ENCODE data around the gene KRT12. TPM values are rescaled to one million over a fixed set of nuclear protein-coding genes. Genes with fewer than 3 reads are reported as not detected.

Gene KRT12
- total and polyA plus RNA-seq, 5 donors = not detected

DNA sequence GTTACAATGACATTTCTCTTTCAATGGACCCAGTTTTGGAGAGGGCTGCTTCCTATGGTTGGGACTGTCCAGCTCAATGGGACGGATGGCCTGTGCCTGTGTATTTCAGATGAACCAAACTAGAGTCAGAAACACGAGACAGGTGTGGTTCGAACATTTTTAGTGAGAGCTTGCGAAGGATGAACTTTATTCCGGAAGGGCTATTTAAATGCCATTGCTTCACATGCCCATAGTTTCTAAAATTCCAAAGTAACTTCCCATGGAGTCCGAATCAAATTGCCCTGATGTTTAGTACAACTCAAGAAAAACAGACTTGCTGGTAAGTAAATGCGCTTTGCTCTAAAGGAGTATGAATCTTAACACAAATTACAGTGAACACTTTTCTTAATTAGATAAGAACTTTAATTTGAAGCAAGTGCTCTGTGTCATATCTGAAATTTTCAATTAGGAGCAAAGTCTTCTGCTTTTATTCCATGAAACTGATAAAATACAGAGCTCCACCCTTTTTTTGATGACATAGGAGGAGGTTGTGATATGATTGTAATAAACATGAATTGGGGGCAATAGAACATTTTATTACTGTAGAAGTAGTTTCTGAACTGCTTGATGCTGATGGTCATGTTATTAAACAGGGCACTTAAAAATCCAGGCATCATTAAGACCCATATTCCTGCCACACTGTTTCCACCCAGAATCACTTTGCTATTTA lies 16.8 kb upstream of the KRT12 start:
- no peak for DNase-seq
- intact Hi-C loops (cut with DNase I) = no loop called here
- H3K4me1 ChIP-seq (ENCODE audit: control insufficient read depth, insufficient read depth, low read length) = no peaks in the 10 kb centered on the region
- H3K27me3 ChIP-seq (ENCODE audit: control insufficient read depth, insufficient read depth) = no peaks in the 10 kb centered on the region
- no peak overlapping the region for H3K27ac ChIP-seq (ENCODE audit: low read length)
- H3K9me3 ChIP-seq (ENCODE audit: control insufficient read depth, low read length) = no peaks in the 10 kb centered on the region
- H3K4me3 ChIP-seq (ENCODE audit: low read length) = no peak overlapping the region
- 92% methylated on average over 7 of the region's 7 CpGs for WGBS
- ATAC-seq = no peak

DNA sequence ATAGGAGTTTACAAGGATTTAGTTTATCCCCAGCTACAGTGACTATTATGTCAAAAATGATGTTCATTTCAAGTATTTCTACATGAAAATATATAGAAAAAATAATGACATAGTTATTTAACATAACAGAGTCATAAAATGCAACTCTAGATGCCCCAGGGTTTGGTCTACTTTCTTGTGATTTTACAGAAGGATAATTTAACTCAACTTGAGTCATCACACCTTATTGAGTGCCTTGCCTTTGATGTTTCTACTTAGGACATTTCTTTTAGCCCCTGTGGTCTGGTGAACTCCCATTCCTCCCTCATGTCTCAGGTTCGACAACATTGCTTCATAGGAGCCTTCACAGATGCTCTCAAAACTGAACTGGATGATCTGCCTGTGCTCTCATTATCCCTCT lies 16.0 kb upstream of the KRT12 start:
- no peak overlapping the region for H3K4me3 ChIP-seq (ENCODE audit: low read length)
- no peaks in the 10 kb centered on the region for H3K27me3 ChIP-seq (ENCODE audit: control insufficient read depth, insufficient read depth)
- ATAC-seq (no peak), DNase-seq (no peak)
- H3K4me1 ChIP-seq (ENCODE audit: control insufficient read depth, insufficient read depth, low read length) = no peaks in the 10 kb centered on the region
- H3K27ac ChIP-seq (ENCODE audit: low read length) = no peak overlapping the region
- intact Hi-C loops (cut with DNase I) = no loop called here
- WGBS = 91% methylated on average over 1 of the region's 1 CpG
- H3K9me3 ChIP-seq (ENCODE audit: control insufficient read depth, low read length) = no peaks in the 10 kb centered on the region

DNA sequence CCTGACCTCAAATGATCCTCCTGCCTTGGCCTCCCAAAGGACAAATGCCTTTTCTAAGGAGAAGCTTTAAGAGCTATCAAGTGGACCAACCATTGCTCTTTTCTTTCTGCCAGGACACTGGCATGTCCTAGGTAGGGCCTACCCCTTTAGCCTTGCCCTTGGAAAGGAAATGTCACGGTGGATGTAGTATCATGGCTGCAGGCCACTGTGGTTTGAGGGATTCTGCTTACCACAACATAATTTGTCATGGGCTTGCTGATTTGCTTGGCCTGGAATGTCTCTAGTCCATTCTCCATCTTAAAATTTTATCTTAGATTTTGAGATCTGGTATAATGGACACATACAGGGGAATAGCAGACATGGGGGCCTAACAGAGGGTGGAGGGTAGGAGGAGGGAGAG lies 12.0 kb upstream of the KRT12 start:
- no peak overlapping the region for H3K27ac ChIP-seq (ENCODE audit: low read length)
- H3K27me3 ChIP-seq (ENCODE audit: control insufficient read depth, insufficient read depth) = no peaks in the 10 kb centered on the region
- H3K4me1 ChIP-seq (ENCODE audit: control insufficient read depth, insufficient read depth, low read length) = no peaks in the 10 kb centered on the region
- ATAC-seq (no peak), DNase-seq (no peak)
- WGBS = 89% methylated on average over 1 of the region's 1 CpG
- H3K9me3 ChIP-seq (ENCODE audit: control insufficient read depth, low read length) = no peaks in the 10 kb centered on the region
- intact Hi-C loops (cut with DNase I) = no loop called here
- no peak overlapping the region for H3K4me3 ChIP-seq (ENCODE audit: low read length)

DNA sequence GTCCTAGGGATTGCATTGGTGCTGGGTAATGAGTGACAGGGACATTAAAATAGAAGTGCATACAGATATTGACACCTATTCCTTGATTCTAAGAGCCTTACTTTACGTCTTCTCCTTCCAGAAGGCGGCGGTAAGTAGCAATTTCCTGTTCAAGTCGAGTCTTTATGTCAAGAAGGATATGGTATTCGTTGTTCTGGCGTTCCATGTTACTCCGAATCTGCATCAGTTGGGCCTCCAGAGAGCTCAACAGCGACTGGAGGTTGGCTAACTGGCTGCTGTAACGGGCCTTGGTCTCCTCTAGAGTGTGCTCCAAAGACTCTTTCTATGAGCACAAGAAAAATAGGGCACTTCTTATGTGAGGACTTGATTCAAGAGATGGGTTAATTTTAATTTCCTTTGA lies 11.0 kb upstream of the KRT12 start:
- ATAC-seq (no peak), DNase-seq (no peak)
- Histone ChIP-seq H3K4me1 (ENCODE audit: control insufficient read depth, insufficient read depth, low read length) (no peaks in the 10 kb centered on the region), H3K27ac (ENCODE audit: low read length) (no peak overlapping the region), H3K4me3 (ENCODE audit: low read length) (no peak overlapping the region), H3K9me3 (ENCODE audit: control insufficient read depth, low read length) (no peaks in the 10 kb centered on the region), H3K27me3 (ENCODE audit: control insufficient read depth, insufficient read depth) (no peaks in the 10 kb centered on the region)
- intact Hi-C loops (cut with DNase I) = no loop called here
- 85% methylated on average over 9 of the region's 9 CpGs for WGBS

DNA sequence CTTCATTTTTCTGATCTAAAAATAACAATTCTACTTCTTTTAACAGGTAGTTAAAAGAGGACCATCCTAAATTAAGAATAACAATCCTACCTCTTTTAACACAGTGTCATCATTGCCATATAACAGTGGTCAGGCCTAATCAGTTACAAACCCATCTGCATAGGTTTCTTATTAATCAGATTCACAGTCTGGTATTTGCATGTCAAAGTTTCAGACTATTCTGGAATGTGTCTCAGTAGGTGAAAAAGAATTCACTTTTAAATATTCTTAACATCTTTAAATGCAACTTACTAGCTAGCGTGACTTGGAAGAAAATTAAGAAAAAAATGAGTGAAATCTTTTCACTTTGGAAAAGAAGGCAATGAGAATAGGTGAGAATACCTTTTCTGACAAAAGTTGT lies 6.8 kb upstream of the KRT12 start:
- WGBS = 96% methylated on average over 1 of the region's 1 CpG
- ATAC-seq = no peak
- intact Hi-C loops (cut with DNase I) = no loop called here

DNA sequence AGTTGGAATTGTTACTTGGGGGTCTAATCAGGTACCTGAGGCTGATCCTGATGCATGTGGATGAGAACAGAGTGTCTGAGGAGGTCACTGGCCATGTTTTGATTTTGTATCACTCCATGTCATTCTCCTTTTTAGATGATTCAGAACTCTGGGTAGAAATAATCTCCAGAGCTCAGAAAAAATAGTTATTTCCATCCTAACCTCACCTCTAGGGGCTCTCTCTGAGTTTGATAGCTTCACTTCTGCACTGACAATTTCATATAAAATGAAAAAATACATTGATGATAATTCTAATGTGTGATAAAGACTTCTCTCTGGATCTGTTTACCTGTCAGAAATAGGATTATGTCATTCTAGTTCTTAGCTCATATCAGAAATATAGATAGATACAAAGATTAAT lies 6.2 kb upstream of the KRT12 start:
- no peak for DNase-seq
- intact Hi-C loops (cut with DNase I) = no loop called here
- Histone ChIP-seq H3K27ac (ENCODE audit: low read length) (no peak overlapping the region), H3K4me1 (ENCODE audit: control insufficient read depth, insufficient read depth, low read length) (no peaks in the 10 kb centered on the region), H3K27me3 (ENCODE audit: control insufficient read depth, insufficient read depth) (no peaks in the 10 kb centered on the region), H3K9me3 (ENCODE audit: control insufficient read depth, low read length) (no peaks in the 10 kb centered on the region), H3K4me3 (ENCODE audit: low read length) (no peak overlapping the region)
- ATAC-seq = no peak

More for the DNA sequence above, 6.8 kb upstream of the KRT12 start:
- no peak overlapping the region for H3K4me3 ChIP-seq (ENCODE audit: low read length)
- no peaks in the 10 kb centered on the region for H3K9me3 ChIP-seq (ENCODE audit: control insufficient read depth, low read length)
- no peak overlapping the region for H3K27ac ChIP-seq (ENCODE audit: low read length)
- DNase-seq = no peak
- no peaks in the 10 kb centered on the region for H3K4me1 ChIP-seq (ENCODE audit: control insufficient read depth, insufficient read depth, low read length)
- H3K27me3 ChIP-seq (ENCODE audit: control insufficient read depth, insufficient read depth) = no peaks in the 10 kb centered on the region

DNA sequence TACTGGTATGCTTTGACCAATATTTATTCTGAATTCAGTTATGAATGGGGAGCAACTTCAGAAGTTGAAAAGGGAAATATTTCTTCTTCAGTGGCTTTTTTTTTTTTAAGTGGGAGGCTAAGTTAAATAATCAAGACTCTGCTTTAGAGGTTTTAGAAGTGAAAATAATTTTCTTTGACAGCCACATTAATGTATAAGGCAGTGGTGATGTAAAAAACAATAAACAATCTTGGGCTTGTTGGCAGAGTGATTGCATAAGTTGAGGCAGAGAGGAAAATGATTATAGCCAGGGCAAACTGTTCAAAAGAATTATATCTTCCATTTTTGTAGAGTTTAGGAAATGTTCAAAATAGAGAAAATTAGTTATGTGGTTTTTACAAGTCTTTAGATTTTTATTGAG lies 5.4 kb upstream of the KRT12 start:
- ATAC-seq (no peak), DNase-seq (no peak)
- Histone ChIP-seq H3K27ac (ENCODE audit: low read length) (no peak overlapping the region), H3K27me3 (ENCODE audit: control insufficient read depth, insufficient read depth) (no peaks in the 10 kb centered on the region), H3K4me3 (ENCODE audit: low read length) (no peak overlapping the region), H3K4me1 (ENCODE audit: control insufficient read depth, insufficient read depth, low read length) (no peaks in the 10 kb centered on the region), H3K9me3 (ENCODE audit: control insufficient read depth, low read length) (no peaks in the 10 kb centered on the region)
- intact Hi-C loops (cut with DNase I) = no loop called here

DNA sequence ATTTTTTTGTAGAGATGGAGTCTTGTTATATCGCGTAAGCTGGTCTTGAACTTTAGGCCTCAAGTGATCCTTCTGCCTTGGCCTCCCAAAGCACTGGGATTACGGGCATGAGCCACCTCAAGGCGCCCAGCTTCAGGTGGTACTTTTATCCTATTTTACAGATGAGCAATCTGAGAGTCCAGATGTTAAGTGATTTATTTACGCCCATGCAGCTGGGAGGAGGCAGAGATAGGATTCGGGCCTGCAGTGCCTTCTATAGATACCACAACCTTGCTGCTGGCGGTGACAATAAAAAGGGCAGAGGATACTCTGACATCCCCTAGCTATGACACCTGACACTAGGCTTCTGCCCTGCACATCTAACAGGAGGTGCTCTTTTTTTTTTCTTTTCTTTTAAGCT lies 4.3 kb upstream of the KRT12 start:
- Histone ChIP-seq H3K4me3 (ENCODE audit: low read length) (no peak overlapping the region), H3K4me1 (ENCODE audit: control insufficient read depth, insufficient read depth, low read length) (no peaks in the 10 kb centered on the region), H3K27me3 (ENCODE audit: control insufficient read depth, insufficient read depth) (no peaks in the 10 kb centered on the region), H3K27ac (ENCODE audit: low read length) (no peak overlapping the region), H3K9me3 (ENCODE audit: control insufficient read depth, low read length) (no peaks in the 10 kb centered on the region)
- intact Hi-C loops (cut with DNase I) = no loop called here
- 89% methylated on average over 7 of the region's 7 CpGs for WGBS
- DNase-seq (no peak), ATAC-seq (no peak)

DNA sequence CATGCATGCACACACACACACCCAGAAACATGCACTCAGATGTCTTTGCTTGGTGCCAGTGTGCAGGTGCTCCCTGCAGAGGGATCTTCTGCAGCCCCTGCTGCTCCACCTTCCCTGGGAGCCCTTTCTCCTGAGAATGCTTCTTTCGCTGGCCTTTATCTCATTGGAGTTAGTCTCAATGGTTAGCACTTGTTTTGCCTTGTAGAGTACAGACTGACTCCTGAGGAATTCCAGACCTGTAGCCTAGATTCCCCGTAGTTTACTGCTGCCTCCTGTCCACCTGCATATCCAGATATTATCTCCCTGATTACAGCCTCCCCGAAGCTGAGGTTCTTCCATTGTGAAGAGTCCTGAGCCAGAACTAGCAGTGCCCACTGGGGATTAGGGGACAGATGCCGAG lies 3.1 kb upstream of the KRT12 start:
- H3K27ac ChIP-seq (ENCODE audit: low read length) = no peak overlapping the region
- no peaks in the 10 kb centered on the region for H3K9me3 ChIP-seq (ENCODE audit: control insufficient read depth, low read length)
- ATAC-seq (no peak), DNase-seq (no peak)
- WGBS = 62% methylated on average over 4 of the region's 4 CpGs
- no peak overlapping the region for H3K4me3 ChIP-seq (ENCODE audit: low read length)
- no peaks in the 10 kb centered on the region for H3K4me1 ChIP-seq (ENCODE audit: control insufficient read depth, insufficient read depth, low read length)
- H3K27me3 ChIP-seq (ENCODE audit: control insufficient read depth, insufficient read depth) = no peaks in the 10 kb centered on the region
- intact Hi-C loops (cut with DNase I) = no loop called here

DNA sequence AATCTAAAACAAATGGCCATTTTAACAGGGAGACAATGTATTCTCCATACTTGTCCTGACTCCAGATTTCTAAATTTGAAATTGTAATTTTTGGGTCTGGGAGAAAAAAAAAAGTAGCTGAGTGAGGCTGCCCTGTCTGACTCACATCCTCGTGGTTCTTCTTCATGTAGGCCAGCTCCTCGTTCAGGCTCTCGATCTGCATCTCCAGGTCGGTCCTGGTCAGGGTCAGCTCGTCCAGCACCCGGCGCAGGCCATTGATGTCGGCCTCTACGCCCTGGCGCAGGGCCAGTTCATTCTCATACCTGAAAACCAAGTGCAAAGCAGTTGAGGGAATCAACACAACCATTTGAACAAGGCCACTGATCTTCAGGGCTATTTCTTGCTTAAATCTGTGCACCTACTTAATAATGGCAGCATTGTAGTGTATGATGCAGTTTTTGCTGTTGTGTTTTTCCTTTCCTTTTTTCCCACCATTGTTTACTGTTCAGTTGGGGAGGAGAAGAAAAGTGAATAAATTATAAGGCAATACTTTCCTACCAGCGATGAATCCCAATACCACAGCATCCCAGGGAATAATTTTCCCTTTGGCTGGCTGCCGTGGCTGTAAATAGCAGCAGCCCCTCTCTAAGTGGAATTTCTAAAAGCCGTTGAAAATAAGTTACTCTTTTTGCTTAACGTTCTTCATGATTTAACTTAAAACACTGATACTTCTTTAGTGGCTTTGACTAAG lies 2.2 kb downstream of the KRT12 start:
- no peaks in the 10 kb centered on the region for H3K4me1 ChIP-seq (ENCODE audit: control insufficient read depth, insufficient read depth, low read length)

DNA sequence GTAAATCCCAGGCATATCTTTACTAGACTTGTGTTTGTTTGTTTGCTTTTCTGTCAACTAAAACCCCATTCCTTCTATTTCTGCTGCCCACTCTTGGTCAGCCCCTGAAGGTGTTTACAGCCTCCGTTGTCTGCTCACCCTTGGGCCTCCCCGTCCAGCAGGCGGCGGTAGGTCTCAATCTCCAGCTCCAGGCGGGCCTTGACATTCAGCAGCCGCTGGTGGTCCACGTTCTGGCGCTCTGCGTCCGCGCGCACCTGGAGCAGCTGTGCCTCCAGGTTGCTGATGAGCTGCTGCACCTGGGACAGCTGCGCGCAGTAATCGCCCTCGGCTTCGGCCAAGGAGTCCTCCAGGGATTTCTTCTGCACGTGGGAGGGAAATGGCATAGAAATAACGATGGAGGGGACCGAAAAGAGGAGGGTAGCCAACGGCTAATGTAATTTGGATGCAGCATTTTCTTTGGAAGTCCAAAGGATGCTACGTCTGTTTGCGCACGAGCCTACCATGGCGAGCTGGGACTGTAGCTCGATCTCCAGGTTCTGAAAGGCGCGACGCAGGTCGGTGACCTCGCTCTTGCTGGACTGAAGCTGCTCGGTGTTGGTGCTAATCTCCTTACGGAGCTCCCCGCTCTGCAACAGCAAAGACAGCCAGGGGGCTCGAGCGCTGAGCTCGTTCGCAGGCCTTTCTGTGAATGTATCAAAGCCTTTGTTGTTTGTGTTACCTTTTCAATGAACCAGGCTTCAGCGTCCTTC lies 3.9 kb downstream of the KRT12 start:
- ATAC-seq (no peak), DNase-seq (no peak)
- 47% methylated on average over 39 of the region's 39 CpGs for WGBS
- Histone ChIP-seq H3K4me3 (ENCODE audit: low read length) (no peak overlapping the region), H3K4me1 (ENCODE audit: control insufficient read depth, insufficient read depth, low read length) (no peaks in the 10 kb centered on the region), H3K27ac (ENCODE audit: low read length) (no peak overlapping the region), H3K27me3 (ENCODE audit: control insufficient read depth, insufficient read depth) (no peaks in the 10 kb centered on the region), H3K9me3 (ENCODE audit: control insufficient read depth, low read length) (no peaks in the 10 kb centered on the region)
- intact Hi-C loops (cut with DNase I) = no loop called here

More for the DNA sequence above, 2.2 kb downstream of the KRT12 start:
- Histone ChIP-seq H3K9me3 (ENCODE audit: control insufficient read depth, low read length) (no peaks in the 10 kb centered on the region), H3K27ac (ENCODE audit: low read length) (no peak overlapping the region), H3K4me3 (ENCODE audit: low read length) (no peak overlapping the region), H3K27me3 (ENCODE audit: control insufficient read depth, insufficient read depth) (no peaks in the 10 kb centered on the region)
- DNase-seq = no peak
- intact Hi-C loops (cut with DNase I) = no loop called here
- no peak for ATAC-seq
- 85% methylated on average over 14 of the region's 14 CpGs for WGBS

All from right cardiac atrium (tissue), 5 donors.